Breast epithelium (tissue), 4 donors: Measurements from ENCODE around the gene C11orf42. TPM values are rescaled to one million over a fixed set of nuclear protein-coding genes. Genes with fewer than 3 reads are reported as not detected.

ENCODE experiments used
- DNase-seq, 2 donors: peaks; one replicate each; pipeline ENCODE4 v3.0.0-alpha.2; 2019; ENCODE audit warnings: low spot score in 2 of 2
- H3K27ac ChIP-seq, 2 donors: fragments of 200-600 bp; sonication (generic) in 1 of 2; one replicate each; pipeline ENCODE4 v1.5.1; 2016 to 2019; ENCODE audit warnings: mild to moderate bottlenecking in 1 of 2
- H3K27me3 ChIP-seq, 2 donors: fragments of 200-600 bp; sonication (generic) in 1 of 2; one replicate each; pipeline versions ENCODE4 v1.5.1 to v1.6.0; 2017 to 2019; ENCODE audit warnings: control low read depth in 1 of 2, mild to moderate bottlenecking in 1 of 2
- H3K36me3 ChIP-seq: fragments of 200-600 bp; one replicate; pipeline ENCODE4 v1.5.1; 2019
- H3K4me1 ChIP-seq, 2 donors: fragments of 200-600 bp; sonication (generic); one replicate each; pipeline ENCODE4 v1.5.1; 2016 to 2019; ENCODE audit warnings: control low read depth in 1 of 2
- H3K4me3 ChIP-seq, 3 donors: fragments of 200-600 bp; sonication (generic); 1 replicate in 2 of 3; 2 replicates in 1 of 3; pipeline ENCODE4 v1.5.1; 2016 to 2019; ENCODE audit warnings: mild to moderate bottlenecking in 3 of 3, moderate library complexity in 2 of 3
- H3K9me3 ChIP-seq, 2 donors: fragments of 200-600 bp; sonication (generic) in 1 of 2; one replicate each; pipeline ENCODE4 v1.5.1; 2016 to 2019; ENCODE audit warnings: control low read depth in 1 of 2
- POLR2A ChIP-seq: fragments of 450-650 bp; IDR thresholded peaks from one replicate; pipeline ENCODE4 v1.6.1; 2016; ENCODE audit warnings: antibody characterized with exemption, mild to moderate bottlenecking, moderate library complexity
- POLR2AphosphoS5 ChIP-seq, 3 donors: sonication (generic); formaldehyde crosslinking; IDR thresholded peaks; one replicate each; pipeline ENCODE4 v1.6.1; 2017; ENCODE audit warnings: antibody characterized with exemption in 3 of 3
- intact Hi-C: fragments of 100-400 bp; cut with DNase I; formaldehyde crosslinking; loops from one replicate; pipeline ENCODE4 v1.15.1; 2023; ENCODE audit warnings: low total_unique reads
- total RNA-seq, 3 donors: library from RNA; depleted of rRNA; stranded (reverse); fragments of >200 nt; gene quantifications; one replicate each; pipeline ENCODE4 v1.1.0, GENCODE V29; 2016
- TF ChIP-seq, protein P1 (sequence below), 3 donors: fragments of 450-650 bp; IDR thresholded peaks; one replicate each; pipeline ENCODE4 v1.5.1; 2016 to 2017; ENCODE audit warnings: antibody characterized with exemption in 3 of 3, mild to moderate bottlenecking in 3 of 3, moderate library complexity in 3 of 3

C11orf42 gene
- total RNA-seq, 3 donors from 2014 or later = not detected

DNA sequence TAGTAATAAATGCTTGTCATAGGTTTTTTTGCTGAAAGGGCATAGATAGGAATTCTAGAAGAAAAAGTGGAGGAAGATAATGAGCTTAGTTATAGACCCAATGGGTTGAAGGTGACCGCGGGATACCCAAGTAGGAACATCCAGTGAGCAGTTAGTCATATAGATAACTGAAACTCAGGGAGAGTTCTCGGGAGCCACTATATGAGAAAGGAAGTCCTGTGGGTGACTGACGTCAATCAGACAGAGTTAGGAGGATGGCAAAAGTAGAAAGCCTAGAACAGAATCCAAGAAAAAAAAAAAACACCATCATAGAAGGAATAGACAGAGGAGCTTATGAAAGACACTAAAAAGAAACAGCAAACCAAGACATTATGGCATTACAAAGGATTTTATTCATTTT lies 31.9 kb downstream of the C11orf42 start:
- TF ChIP-seq POLR2AphosphoS5 (IDR thresholded peaks at IDR 0.05) (no peak), POLR2A (no peak)
- TF ChIP-seq, protein P1, sequence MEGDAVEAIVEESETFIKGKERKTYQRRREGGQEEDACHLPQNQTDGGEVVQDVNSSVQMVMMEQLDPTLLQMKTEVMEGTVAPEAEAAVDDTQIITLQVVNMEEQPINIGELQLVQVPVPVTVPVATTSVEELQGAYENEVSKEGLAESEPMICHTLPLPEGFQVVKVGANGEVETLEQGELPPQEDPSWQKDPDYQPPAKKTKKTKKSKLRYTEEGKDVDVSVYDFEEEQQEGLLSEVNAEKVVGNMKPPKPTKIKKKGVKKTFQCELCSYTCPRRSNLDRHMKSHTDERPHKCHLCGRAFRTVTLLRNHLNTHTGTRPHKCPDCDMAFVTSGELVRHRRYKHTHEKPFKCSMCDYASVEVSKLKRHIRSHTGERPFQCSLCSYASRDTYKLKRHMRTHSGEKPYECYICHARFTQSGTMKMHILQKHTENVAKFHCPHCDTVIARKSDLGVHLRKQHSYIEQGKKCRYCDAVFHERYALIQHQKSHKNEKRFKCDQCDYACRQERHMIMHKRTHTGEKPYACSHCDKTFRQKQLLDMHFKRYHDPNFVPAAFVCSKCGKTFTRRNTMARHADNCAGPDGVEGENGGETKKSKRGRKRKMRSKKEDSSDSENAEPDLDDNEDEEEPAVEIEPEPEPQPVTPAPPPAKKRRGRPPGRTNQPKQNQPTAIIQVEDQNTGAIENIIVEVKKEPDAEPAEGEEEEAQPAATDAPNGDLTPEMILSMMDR (IDR thresholded peaks at IDR 0.05) = no peak
- intact Hi-C loops = no loop called here
- H3K36me3 ChIP-seq = no peaks in the 10 kb centered on the region
- H3K9me3 ChIP-seq = no peaks in the 10 kb centered on the region
- H3K4me3 ChIP-seq = no peak overlapping the region
- H3K4me1 ChIP-seq = no peaks in the 10 kb centered on the region
- no peak for DNase-seq
- no peaks in the 10 kb centered on the region for H3K27me3 ChIP-seq
- no peak overlapping the region for H3K27ac ChIP-seq

DNA sequence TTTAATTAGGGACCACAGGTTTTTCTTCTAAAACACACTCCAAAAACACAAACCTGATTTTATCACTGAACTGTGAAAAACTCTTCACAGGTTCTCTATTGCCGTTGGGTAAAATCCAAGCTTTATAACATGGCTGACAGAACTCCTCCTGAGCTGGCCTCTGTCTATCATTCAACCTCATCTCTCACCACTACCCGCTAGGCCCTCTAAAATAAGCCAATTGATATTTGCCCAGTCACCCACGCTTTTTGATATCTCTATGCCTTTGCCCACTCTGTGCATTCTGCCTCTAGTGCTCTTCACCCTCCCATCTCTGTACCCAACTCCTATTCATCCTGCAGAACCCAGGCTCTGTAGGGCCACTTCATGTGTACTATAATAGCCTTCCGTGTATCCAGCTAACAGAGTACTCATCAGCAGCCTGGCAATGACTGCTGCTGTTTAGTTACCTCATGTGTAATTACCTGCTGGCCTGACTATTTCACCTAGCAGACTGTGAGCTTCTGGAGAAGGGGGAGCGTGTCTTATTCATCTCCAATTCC lies 32.5 kb downstream of the C11orf42 start:
- intact Hi-C loops = no loop called here
- no peak overlapping the region for H3K27ac ChIP-seq
- no peak overlapping the region for H3K4me3 ChIP-seq
- no peaks in the 10 kb centered on the region for H3K27me3 ChIP-seq
- DNase-seq = no peak
- TF ChIP-seq POLR2A (no peak), POLR2AphosphoS5 (IDR thresholded peaks at IDR 0.05) (no peak)
- TF ChIP-seq, protein P1 (IDR thresholded peaks at IDR 0.05) = no peak
- no peaks in the 10 kb centered on the region for H3K9me3 ChIP-seq
- H3K36me3 ChIP-seq = no peaks in the 10 kb centered on the region
- H3K4me1 ChIP-seq = no peaks in the 10 kb centered on the region

DNA sequence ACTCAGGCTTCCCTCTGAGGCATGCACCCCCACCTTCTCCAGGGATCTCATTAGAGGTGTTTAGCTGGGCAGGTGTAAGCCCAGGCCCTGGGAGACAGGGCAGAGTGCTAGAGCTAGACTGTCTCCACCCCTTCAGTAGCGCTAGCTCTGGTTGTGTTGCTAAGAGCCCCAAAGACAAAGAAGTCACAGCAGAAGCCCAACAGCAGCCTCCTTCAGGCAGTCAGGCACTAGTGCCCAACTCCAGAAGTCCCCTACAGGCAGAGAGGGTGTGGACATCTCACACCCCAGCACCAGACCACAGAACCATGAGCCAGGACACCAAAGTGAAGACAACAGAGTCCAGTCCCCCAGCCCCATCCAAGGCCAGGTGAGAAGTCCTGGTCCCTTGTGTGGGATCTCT lies 33.5 kb downstream of the C11orf42 start, which contains the start of gene CNGA4:
TSS of gene CNGA4 (plus strand) at position 188 of the 400 bp plus-strand sequence. CDS start at position 306, 118 bp downstream.
- no peak within 1 kb of the TSS for H3K4me3 ChIP-seq
- H3K27ac ChIP-seq = no peak within 1 kb of the TSS
- DNase-seq = no peak
- TF ChIP-seq, protein P1 (IDR thresholded peaks at IDR 0.05) = no peak
- TF ChIP-seq POLR2A = no peak
- TF ChIP-seq POLR2AphosphoS5 (IDR thresholded peaks at IDR 0.05) = no peak
- no peaks in the 10 kb centered on the region for H3K36me3 ChIP-seq
- no peaks in the 10 kb centered on the region for H3K4me1 ChIP-seq
- H3K9me3 ChIP-seq = no peaks in the 10 kb centered on the region
- intact Hi-C loops = no loop called here
- no peaks in the 10 kb centered on the region for H3K27me3 ChIP-seq

DNA sequence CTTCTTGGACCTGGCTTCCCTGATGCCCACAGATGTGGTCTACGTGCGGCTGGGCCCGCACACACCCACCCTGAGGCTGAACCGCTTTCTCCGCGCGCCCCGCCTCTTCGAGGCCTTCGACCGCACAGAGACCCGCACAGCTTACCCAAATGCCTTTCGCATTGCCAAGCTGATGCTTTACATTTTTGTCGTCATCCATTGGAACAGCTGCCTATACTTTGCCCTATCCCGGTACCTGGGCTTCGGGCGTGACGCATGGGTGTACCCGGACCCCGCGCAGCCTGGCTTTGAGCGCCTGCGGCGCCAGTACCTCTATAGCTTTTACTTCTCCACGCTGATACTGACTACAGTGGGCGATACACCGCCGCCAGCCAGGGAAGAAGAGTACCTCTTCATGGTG lies 34.8 kb downstream of the C11orf42 start:
- TF ChIP-seq POLR2AphosphoS5 (IDR thresholded peaks at IDR 0.05) (no peak), POLR2A (no peak)
- TF ChIP-seq, protein P1 (IDR thresholded peaks at IDR 0.05) = no peak
- intact Hi-C loops = no loop called here
- H3K27me3 ChIP-seq = no peaks in the 10 kb centered on the region
- no peak overlapping the region for H3K27ac ChIP-seq
- no peak overlapping the region for H3K4me3 ChIP-seq
- no peaks in the 10 kb centered on the region for H3K4me1 ChIP-seq
- no peak for DNase-seq
- H3K36me3 ChIP-seq = no peaks in the 10 kb centered on the region
- H3K9me3 ChIP-seq = no peaks in the 10 kb centered on the region

DNA sequence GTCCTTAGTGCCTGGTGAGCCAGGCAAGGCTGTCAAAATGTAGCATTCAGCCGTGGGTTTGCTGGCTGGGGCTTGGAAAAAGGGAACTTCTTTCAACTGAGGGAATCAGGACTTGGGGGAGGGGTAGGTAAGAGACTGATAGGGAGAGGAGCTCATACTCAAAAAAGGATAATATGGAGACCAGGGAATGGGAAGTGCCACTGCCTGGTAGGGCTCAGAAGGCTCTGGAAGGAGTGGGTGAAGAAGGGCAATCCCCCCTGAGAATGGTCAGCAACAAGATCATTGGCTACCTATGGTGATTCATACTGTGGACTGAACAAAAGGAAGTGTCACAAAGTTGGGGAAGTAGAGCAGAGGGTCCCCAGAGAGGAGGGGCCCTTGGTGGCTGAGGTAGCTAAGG lies 35.4 kb downstream of the C11orf42 start:
- Histone ChIP-seq H3K9me3 (no peaks in the 10 kb centered on the region), H3K4me3 (no peak overlapping the region), H3K27ac (no peak overlapping the region), H3K36me3 (no peaks in the 10 kb centered on the region), H3K27me3 (no peaks in the 10 kb centered on the region), H3K4me1 (no peaks in the 10 kb centered on the region)
- no peak for DNase-seq
- intact Hi-C loops = no loop called here
- TF ChIP-seq POLR2AphosphoS5 (IDR thresholded peaks at IDR 0.05) (no peak), POLR2A (no peak)
- TF ChIP-seq, protein P1 (IDR thresholded peaks at IDR 0.05) = no peak
